Measurements from ENCODE around the gene CRY2. TPM values are rescaled to one million over a fixed set of nuclear protein-coding genes. Genes with fewer than 3 reads are reported as not detected.

The CRY2 gene
- total and polyA plus RNA-seq, 10 of the 15 experiments (the other 5 are each of a cell fraction or from before 2014, with no cell fraction given) = 1.2 to 14.7 (median 8.1) TPM

GRCh38 chr11:45932217-45932616, 84.9 kb downstream of the CRY2 start (continued):
- TF ChIP-seq CEBPZ (IDR thresholded peaks at IDR 0.05; ENCODE audit: low read depth, low read length) = no peak

Other genes starting within 250 kb of the CRY2 start
- not detected in 2 replicates for gene CHST1, start 181.9 kb upstream of the CRY2 start, total RNA-seq (2014; rRNA removed)
- not detected in 2 replicates for gene CHST1, start 181.9 kb upstream of the CRY2 start, total RNA-seq (2014; rRNA removed; fragmentation: Illumina TruSeq; extraction: Trizol)
- not detected in 2 replicates for gene CHST1, start 181.9 kb upstream of the CRY2 start, total RNA-seq (2021)
- gene CHST1, start 181.9 kb upstream of the CRY2 start, polyA plus RNA-seq (2011; rRNA removed) = not detected in 2 replicates
- gene CHST1, start 181.9 kb upstream of the CRY2 start, polyA plus RNA-seq (2014; fragmentation: Illumina TruSeq; extraction: Trizol) = not detected in 2 replicates
- not detected for gene CHST1, start 181.9 kb upstream of the CRY2 start, polyA plus RNA-seq (2014; fragmentation: Nextera tagmentation; extraction: Ambion mirVana)
- not detected in 2 replicates for gene CHST1, start 181.9 kb upstream of the CRY2 start, polyA plus RNA-seq (2014; rRNA removed)
- not detected for gene CHST1, start 181.9 kb upstream of the CRY2 start, polyA plus RNA-seq (2016; fragmentation: Nextera tagmentation; extraction: Ambion mirVana)
- 2.6 and 4.2 TPM in 2 replicates for gene SLC35C1, start 42.3 kb upstream of the CRY2 start, total RNA-seq (2014; rRNA removed)
- 1.3 TPM in 2 replicates for gene SLC35C1, start 42.3 kb upstream of the CRY2 start, total RNA-seq (2014; rRNA removed; fragmentation: Illumina TruSeq; extraction: Trizol)
- 8.9 and 9.7 TPM in 2 replicates for gene SLC35C1, start 42.3 kb upstream of the CRY2 start, total RNA-seq (2021)
- 0.39 and 0.96 TPM in 2 replicates for gene SLC35C1, start 42.3 kb upstream of the CRY2 start, polyA plus RNA-seq (2011; rRNA removed)
- 2.4 and 4.3 TPM in 2 replicates for gene SLC35C1, start 42.3 kb upstream of the CRY2 start, polyA plus RNA-seq (2014; fragmentation: Illumina TruSeq; extraction: Trizol)
- gene SLC35C1, start 42.3 kb upstream of the CRY2 start, polyA plus RNA-seq (2014; fragmentation: Nextera tagmentation; extraction: Ambion mirVana) = under 1 TPM; 0.55 to 0.95 TPM
- 5.0 and 6.5 TPM in 2 replicates for gene SLC35C1, start 42.3 kb upstream of the CRY2 start, polyA plus RNA-seq (2014; rRNA removed)
- 1 to 10 TPM; 6.0 to 6.9 TPM for gene SLC35C1, start 42.3 kb upstream of the CRY2 start, polyA plus RNA-seq (2016; fragmentation: Nextera tagmentation; extraction: Ambion mirVana)
- gene MAPK8IP1, start 38.2 kb downstream of the CRY2 start, total RNA-seq (2014; rRNA removed) = 0.16 and 0.17 TPM in 2 replicates
- 0.09 TPM in 1 of 2 replicates, not detected in the other for gene MAPK8IP1, start 38.2 kb downstream of the CRY2 start, total RNA-seq (2014; rRNA removed; fragmentation: Illumina TruSeq; extraction: Trizol)
- gene MAPK8IP1, start 38.2 kb downstream of the CRY2 start, total RNA-seq (2021) = 0.44 and 0.48 TPM in 2 replicates
- 0.06 and 0.14 TPM in 2 replicates for gene MAPK8IP1, start 38.2 kb downstream of the CRY2 start, polyA plus RNA-seq (2011; rRNA removed)
- 0.04 TPM in 1 of 2 replicates, not detected in the other for gene MAPK8IP1, start 38.2 kb downstream of the CRY2 start, polyA plus RNA-seq (2014; fragmentation: Illumina TruSeq; extraction: Trizol)
- gene MAPK8IP1, start 38.2 kb downstream of the CRY2 start, polyA plus RNA-seq (2014; fragmentation: Nextera tagmentation; extraction: Ambion mirVana) = not detected
- 0.27 and 0.31 TPM in 2 replicates for gene MAPK8IP1, start 38.2 kb downstream of the CRY2 start, polyA plus RNA-seq (2014; rRNA removed)
- under 1 TPM; 0.04 to 0.07 TPM for gene MAPK8IP1, start 38.2 kb downstream of the CRY2 start, polyA plus RNA-seq (2016; fragmentation: Nextera tagmentation; extraction: Ambion mirVana)
- gene FREY1, start 59.8 kb downstream of the CRY2 start, total RNA-seq (2014; rRNA removed) = 0.79 and 1.7 TPM in 2 replicates
- 0.55 and 0.72 TPM in 2 replicates for gene FREY1, start 59.8 kb downstream of the CRY2 start, total RNA-seq (2014; rRNA removed; fragmentation: Illumina TruSeq; extraction: Trizol)
- gene FREY1, start 59.8 kb downstream of the CRY2 start, total RNA-seq (2021) = 0.82 and 1.7 TPM in 2 replicates
- 0.16 and 0.19 TPM in 2 replicates for gene FREY1, start 59.8 kb downstream of the CRY2 start, polyA plus RNA-seq (2011; rRNA removed)
- gene FREY1, start 59.8 kb downstream of the CRY2 start, polyA plus RNA-seq (2014; fragmentation: Illumina TruSeq; extraction: Trizol) = 0.13 TPM in 1 of 2 replicates, not detected in the other
- gene FREY1, start 59.8 kb downstream of the CRY2 start, polyA plus RNA-seq (2014; fragmentation: Nextera tagmentation; extraction: Ambion mirVana) = not detected
- 0.31 TPM in 1 of 2 replicates, not detected in the other for gene FREY1, start 59.8 kb downstream of the CRY2 start, polyA plus RNA-seq (2014; rRNA removed)
- under 1 TPM in 1 of 2 experiments, not detected in 1; 0.39 TPM for gene FREY1, start 59.8 kb downstream of the CRY2 start, polyA plus RNA-seq (2016; fragmentation: Nextera tagmentation; extraction: Ambion mirVana)
- gene PEX16, start 70.4 kb downstream of the CRY2 start, total RNA-seq (2014; rRNA removed) = 40.2 and 53.5 TPM in 2 replicates
- 17.1 and 18.5 TPM in 2 replicates for gene PEX16, start 70.4 kb downstream of the CRY2 start, total RNA-seq (2014; rRNA removed; fragmentation: Illumina TruSeq; extraction: Trizol)
- 41.5 and 42.2 TPM in 2 replicates for gene PEX16, start 70.4 kb downstream of the CRY2 start, total RNA-seq (2021)
- 12.4 and 19.6 TPM in 2 replicates for gene PEX16, start 70.4 kb downstream of the CRY2 start, polyA plus RNA-seq (2011; rRNA removed)
- gene PEX16, start 70.4 kb downstream of the CRY2 start, polyA plus RNA-seq (2014; fragmentation: Illumina TruSeq; extraction: Trizol) = 0.46 and 6.4 TPM in 2 replicates
- gene PEX16, start 70.4 kb downstream of the CRY2 start, polyA plus RNA-seq (2014; fragmentation: Nextera tagmentation; extraction: Ambion mirVana) = 1 to 10 TPM; 1.4 to 5.6 TPM
- gene PEX16, start 70.4 kb downstream of the CRY2 start, polyA plus RNA-seq (2014; rRNA removed) = 49.8 and 62.6 TPM in 2 replicates
- 10 to 100 TPM; 35.5 to 39.2 TPM for gene PEX16, start 70.4 kb downstream of the CRY2 start, polyA plus RNA-seq (2016; fragmentation: Nextera tagmentation; extraction: Ambion mirVana)
- not detected in 2 replicates for gene LARGE2, start 75.2 kb downstream of the CRY2 start, total RNA-seq (2014; rRNA removed)
- gene LARGE2, start 75.2 kb downstream of the CRY2 start, total RNA-seq (2014; rRNA removed; fragmentation: Illumina TruSeq; extraction: Trizol) = not detected in 2 replicates
- 0.32 and 0.41 TPM in 2 replicates for gene LARGE2, start 75.2 kb downstream of the CRY2 start, total RNA-seq (2021)
- 0.03 TPM in 1 of 2 replicates, not detected in the other for gene LARGE2, start 75.2 kb downstream of the CRY2 start, polyA plus RNA-seq (2011; rRNA removed)
- 0.15 TPM in 1 of 2 replicates, not detected in the other for gene LARGE2, start 75.2 kb downstream of the CRY2 start, polyA plus RNA-seq (2014; fragmentation: Illumina TruSeq; extraction: Trizol)
- not detected for gene LARGE2, start 75.2 kb downstream of the CRY2 start, polyA plus RNA-seq (2014; fragmentation: Nextera tagmentation; extraction: Ambion mirVana)
- 0.16 and 0.23 TPM in 2 replicates for gene LARGE2, start 75.2 kb downstream of the CRY2 start, polyA plus RNA-seq (2014; rRNA removed)
- gene LARGE2, start 75.2 kb downstream of the CRY2 start, polyA plus RNA-seq (2016; fragmentation: Nextera tagmentation; extraction: Ambion mirVana) = not detected

All from GM12878 (cell line).